G401.6 (cell line): ENCODE data around the gene LANCL2.
"Not testable (repeated sequence)": the region's sequence is repeated elsewhere in the genome, so short reads cannot be mapped to it uniquely, and the experiment has no call there.

Experiments
- FAIRE-seq: peaks from 2 replicates; lab custom pipeline; 2012; peaks lifted over from hg19 to GRCh38; lab: Jason Lieb, UNC

LANCL2 gene

GRCh38 chr7:55438757-55439525, 73.8 kb downstream of the LANCL2 start:
- FAIRE-seq: no peak

- FAIRE-seq: no peak
These were observed 74.5 kb downstream of the LANCL2 start for GRCh38 chr7:55439627-55440026.

- FAIRE-seq: no peak
These were observed 75.0 kb downstream of the LANCL2 start for GRCh38 chr7:55440040-55440690.

- no peak for FAIRE-seq
These were observed 75.9 kb downstream of the LANCL2 start for GRCh38 chr7:55441002-55441401.

- no peak for FAIRE-seq
These were observed 76.8 kb downstream of the LANCL2 start for GRCh38 chr7:55441774-55442522.

GRCh38 chr7:55444786-55445185, 79.6 kb downstream of the LANCL2 start:
- no peak for FAIRE-seq

- FAIRE-seq: no peak
These were observed 83.4 kb downstream of the LANCL2 start for GRCh38 chr7:55448526-55448925.

- no peak for FAIRE-seq
These were observed 84.3 kb downstream of the LANCL2 start for GRCh38 chr7:55449205-55449991.

GRCh38 chr7:55449992-55450535, 84.9 kb downstream of the LANCL2 start:
- no peak for FAIRE-seq

GRCh38 chr7:55452971-55453370, 87.8 kb downstream of the LANCL2 start:
- no peak for FAIRE-seq

GRCh38 chr7:55457801-55458200, 92.7 kb downstream of the LANCL2 start:
- FAIRE-seq: no peak

- FAIRE-seq: no peak
These were observed 93.2 kb downstream of the LANCL2 start for GRCh38 chr7:55458351-55458750.

GRCh38 chr7:55463686-55464262, 98.6 kb downstream of the LANCL2 start:
- no peak for FAIRE-seq

- no peak for FAIRE-seq
These were observed 99.3 kb downstream of the LANCL2 start for GRCh38 chr7:55464422-55464821.

- FAIRE-seq: no peak
These were observed 100.6 kb downstream of the LANCL2 start for GRCh38 chr7:55465691-55466090.

GRCh38 chr7:55467047-55467593, 102.0 kb downstream of the LANCL2 start:
- FAIRE-seq: no peak

GRCh38 chr7:55468495-55468894, 103.4 kb downstream of the LANCL2 start:
- FAIRE-seq: no peak

GRCh38 chr7:55469271-55469681, 104.1 kb downstream of the LANCL2 start:
- no peak for FAIRE-seq

- FAIRE-seq: no peak
These were observed 104.6 kb downstream of the LANCL2 start for GRCh38 chr7:55469721-55470120.

GRCh38 chr7:55470261-55470660, 105.1 kb downstream of the LANCL2 start:
- no peak for FAIRE-seq

- FAIRE-seq: not testable (repeated sequence)
These were observed 106.5 kb downstream of the LANCL2 start for GRCh38 chr7:55471594-55471993.
